SJSA1 (cell line): ENCODE results near the gene GDF2. TPM values are rescaled to one million over a fixed set of nuclear protein-coding genes. Genes with fewer than 3 reads are reported as not detected.

Source experiments
- DNase-seq, 2 experiments: peaks; one replicate each; pipeline ENCODE4 v3.0.0-alpha.2; 2015 to 2020; ENCODE audit warnings: low spot score in 2 of 2, low read depth in 1 of 2
- H3K27ac ChIP-seq: fragments of 250-450 bp; sonication (Bioruptor Pico); 2 replicates; pipeline ENCODE4 v1.5.1; 2020; ENCODE audit warnings: mild to moderate bottlenecking, moderate library complexity
- H3K27me3 ChIP-seq: fragments of 250-450 bp; sonication (Bioruptor Pico); replicated peaks from 2 replicates; pipeline ENCODE4 v1.5.1; 2020; ENCODE audit warnings: mild to moderate bottlenecking, moderate library complexity
- H3K36me3 ChIP-seq: fragments of 250-450 bp; sonication (Bioruptor Pico); 2 replicates; pipeline ENCODE4 v1.5.1; 2020; ENCODE audit warnings: mild to moderate bottlenecking
- H3K4me1 ChIP-seq: fragments of 250-450 bp; sonication (Bioruptor Pico); replicated peaks from 2 replicates; pipeline ENCODE4 v1.6.1; 2021; ENCODE audit warnings: mild to moderate bottlenecking
- H3K4me3 ChIP-seq: fragments of 250-450 bp; sonication (Bioruptor Pico); 2 replicates; pipeline ENCODE4 v1.5.1; 2020; ENCODE audit warnings: mild to moderate bottlenecking
- H3K9me3 ChIP-seq: fragments of 250-450 bp; sonication (Bioruptor Pico); replicated peaks from 2 replicates; pipeline ENCODE4 v1.5.1; 2020; ENCODE audit warnings: mild to moderate bottlenecking
- total RNA-seq: library from RNA; depleted of rRNA; stranded (reverse); fragments of >200 nt; shearing (Covaris generic); gene quantifications from 2 replicates; pipeline ENCODE4 v1.2.3, GENCODE V29; 2014

Gene GDF2
- total RNA-seq, 1 experiment from 2014 or later, result not detected

- H3K36me3 ChIP-seq, result no peaks in the 10 kb centered on the region
- no peaks in the 10 kb centered on the region for H3K4me1 ChIP-seq
- H3K27ac ChIP-seq, result no peak overlapping the region
- H3K4me3 ChIP-seq, result no peak overlapping the region
- H3K9me3 ChIP-seq, result no peaks in the 10 kb centered on the region
- no peak for DNase-seq
- peaks cover under 1% of the 10 kb centered on the region; the same call in 1 of the 2 replicates for H3K27me3 ChIP-seq
Observed at GRCh38 chr10:47325303-47326291, 3.3 kb downstream of the GDF2 start.

- no peaks in the 10 kb centered on the region for H3K4me1 ChIP-seq
- H3K36me3 ChIP-seq, result no peaks in the 10 kb centered on the region
- no peaks in the 10 kb centered on the region for H3K9me3 ChIP-seq
- DNase-seq, result no peak
- H3K27me3 ChIP-seq, result no peaks in the 10 kb centered on the region; the same call in 1 of the 2 replicates
- H3K4me3 ChIP-seq, result no peak overlapping the region
- no peak overlapping the region for H3K27ac ChIP-seq
Observed at GRCh38 chr10:47326306-47326926, 4.2 kb downstream of the GDF2 start.

GRCh38 chr10:47326927-47327330, 4.7 kb downstream of the GDF2 start:
- Histone ChIP-seq H3K4me1 (no peaks in the 10 kb centered on the region), H3K27ac (no peak overlapping the region), H3K9me3 (no peaks in the 10 kb centered on the region), H3K4me3 (no peak overlapping the region), H3K27me3 (no peaks in the 10 kb centered on the region; the same call in 1 of the 2 replicates), H3K36me3 (no peaks in the 10 kb centered on the region)
- no peak for DNase-seq

- H3K36me3 ChIP-seq, result no peaks in the 10 kb centered on the region
- H3K27me3 ChIP-seq, result no peaks in the 10 kb centered on the region
- H3K4me1 ChIP-seq, result no peaks in the 10 kb centered on the region
- H3K4me3 ChIP-seq, result no peak overlapping the region
- H3K27ac ChIP-seq, result no peak overlapping the region
- no peaks in the 10 kb centered on the region for H3K9me3 ChIP-seq
- no peak for DNase-seq
Observed at GRCh38 chr10:47329855-47330254, 7.6 kb downstream of the GDF2 start.

GRCh38 chr10:47330366-47330765, 8.1 kb downstream of the GDF2 start:
- H3K4me3 ChIP-seq, result no peak overlapping the region
- H3K4me1 ChIP-seq, result no peaks in the 10 kb centered on the region
- H3K36me3 ChIP-seq, result no peaks in the 10 kb centered on the region
- H3K27ac ChIP-seq, result no peak overlapping the region
- no peaks in the 10 kb centered on the region for H3K9me3 ChIP-seq
- H3K27me3 ChIP-seq, result no peaks in the 10 kb centered on the region
- no peak for DNase-seq

GRCh38 chr10:47330804-47331203, 8.6 kb downstream of the GDF2 start:
- Histone ChIP-seq H3K36me3 (no peaks in the 10 kb centered on the region), H3K4me1 (no peaks in the 10 kb centered on the region), H3K9me3 (no peaks in the 10 kb centered on the region), H3K27me3 (no peaks in the 10 kb centered on the region), H3K27ac (no peak overlapping the region), H3K4me3 (no peak overlapping the region)
- DNase-seq, result no peak

- H3K4me1 ChIP-seq, result peaks cover 5% of the 10 kb centered on the region
- no peaks in the 10 kb centered on the region for H3K36me3 ChIP-seq
- H3K27ac ChIP-seq, result no peak overlapping the region
- H3K9me3 ChIP-seq, result no peaks in the 10 kb centered on the region
- no peak overlapping the region for H3K4me3 ChIP-seq
- no peak for DNase-seq
- H3K27me3 ChIP-seq, result no peaks in the 10 kb centered on the region
Observed at GRCh38 chr10:47331491-47331890, 9.2 kb downstream of the GDF2 start.

GRCh38 chr10:47331954-47332353, 9.7 kb downstream of the GDF2 start:
- Histone ChIP-seq H3K9me3 (no peaks in the 10 kb centered on the region), H3K36me3 (no peaks in the 10 kb centered on the region), H3K27ac (no peak overlapping the region), H3K27me3 (no peaks in the 10 kb centered on the region), H3K4me3 (no peak overlapping the region), H3K4me1 (peaks cover 9% of the 10 kb centered on the region)
- no peak for DNase-seq

GRCh38 chr10:47332371-47332770, 10.1 kb downstream of the GDF2 start:
- Histone ChIP-seq H3K4me1 (peaks cover 12% of the 10 kb centered on the region), H3K27ac (no peak overlapping the region), H3K9me3 (no peaks in the 10 kb centered on the region), H3K27me3 (no peaks in the 10 kb centered on the region), H3K36me3 (no peaks in the 10 kb centered on the region), H3K4me3 (no peak overlapping the region)
- no peak for DNase-seq

GRCh38 chr10:47332946-47333345, 10.7 kb downstream of the GDF2 start:
- Histone ChIP-seq H3K36me3 (no peaks in the 10 kb centered on the region), H3K27ac (no peak overlapping the region), H3K4me1 (peaks cover 12% of the 10 kb centered on the region), H3K27me3 (no peaks in the 10 kb centered on the region), H3K4me3 (no peak overlapping the region), H3K9me3 (no peaks in the 10 kb centered on the region)
- no peak for DNase-seq

GRCh38 chr10:47333532-47333931, 11.3 kb downstream of the GDF2 start:
- Histone ChIP-seq H3K9me3 (no peaks in the 10 kb centered on the region), H3K36me3 (no peaks in the 10 kb centered on the region), H3K27ac (no peak overlapping the region), H3K27me3 (no peaks in the 10 kb centered on the region), H3K4me3 (no peak overlapping the region), H3K4me1 (peaks cover 12% of the 10 kb centered on the region)
- DNase-seq, result no peak

- Histone ChIP-seq H3K36me3 (no peaks in the 10 kb centered on the region), H3K4me1 (peaks cover 12% of the 10 kb centered on the region), H3K27me3 (no peaks in the 10 kb centered on the region), H3K27ac (no peak overlapping the region), H3K9me3 (no peaks in the 10 kb centered on the region), H3K4me3 (no peak overlapping the region)
- no peak for DNase-seq
Observed at GRCh38 chr10:47334466-47335295, 12.4 kb downstream of the GDF2 start.

GRCh38 chr10:47335906-47336305, 13.7 kb downstream of the GDF2 start:
- H3K36me3 ChIP-seq, result no peaks in the 10 kb centered on the region
- no peak overlapping the region for H3K27ac ChIP-seq
- H3K9me3 ChIP-seq, result no peaks in the 10 kb centered on the region
- no peaks in the 10 kb centered on the region for H3K27me3 ChIP-seq
- H3K4me1 ChIP-seq, result peaks cover 12% of the 10 kb centered on the region
- no peak for DNase-seq
- no peak overlapping the region for H3K4me3 ChIP-seq
